LNCAP (cell line): ENCODE data around the gene MLLT1.

ENCODE experiments used
- CTCF ChIP-seq: fragments of 450-650 bp; IDR thresholded peaks from 2 replicates; pipeline ENCODE4 v1.5.1; 2017; ENCODE audit warnings: mild to moderate bottlenecking

The MLLT1 gene

DNA sequence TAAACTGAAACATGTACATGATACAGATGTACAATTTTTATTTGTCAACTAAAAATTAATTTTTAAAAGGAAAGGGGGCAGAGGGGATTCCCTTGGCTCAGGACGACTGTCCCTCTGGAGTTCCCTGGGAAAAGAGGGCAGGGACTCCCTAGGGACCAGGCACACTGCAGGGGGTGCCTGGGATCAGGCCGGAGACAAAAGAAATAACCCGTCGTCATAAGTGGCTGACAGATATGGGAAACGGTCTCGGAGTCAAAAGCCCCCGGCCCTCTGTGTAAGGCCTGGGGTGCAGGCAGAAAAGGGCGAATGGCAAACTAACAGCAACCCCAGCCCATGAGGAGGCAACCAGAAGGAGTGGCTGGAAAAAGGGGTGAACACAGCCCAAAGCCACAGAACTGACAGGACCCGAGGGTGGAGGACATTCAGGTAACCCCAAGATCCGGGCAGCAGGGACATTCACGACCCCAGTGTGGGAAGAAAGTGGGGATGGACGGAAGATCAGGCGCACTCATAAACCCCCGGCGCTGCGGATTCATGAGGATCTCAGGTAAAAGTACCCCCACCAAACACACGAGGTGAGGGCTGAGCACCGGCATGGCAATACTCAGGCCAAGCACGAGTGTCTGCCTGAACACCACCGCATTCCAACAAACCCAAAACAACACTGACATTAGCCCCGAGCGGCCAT lies 6.7 kb downstream of the MLLT1 start:
- TF ChIP-seq CTCF: no peak

GRCh38 chr19:6272411-6272791 lies 7.4 kb downstream of the MLLT1 start:
- no peak for TF ChIP-seq CTCF

DNA sequence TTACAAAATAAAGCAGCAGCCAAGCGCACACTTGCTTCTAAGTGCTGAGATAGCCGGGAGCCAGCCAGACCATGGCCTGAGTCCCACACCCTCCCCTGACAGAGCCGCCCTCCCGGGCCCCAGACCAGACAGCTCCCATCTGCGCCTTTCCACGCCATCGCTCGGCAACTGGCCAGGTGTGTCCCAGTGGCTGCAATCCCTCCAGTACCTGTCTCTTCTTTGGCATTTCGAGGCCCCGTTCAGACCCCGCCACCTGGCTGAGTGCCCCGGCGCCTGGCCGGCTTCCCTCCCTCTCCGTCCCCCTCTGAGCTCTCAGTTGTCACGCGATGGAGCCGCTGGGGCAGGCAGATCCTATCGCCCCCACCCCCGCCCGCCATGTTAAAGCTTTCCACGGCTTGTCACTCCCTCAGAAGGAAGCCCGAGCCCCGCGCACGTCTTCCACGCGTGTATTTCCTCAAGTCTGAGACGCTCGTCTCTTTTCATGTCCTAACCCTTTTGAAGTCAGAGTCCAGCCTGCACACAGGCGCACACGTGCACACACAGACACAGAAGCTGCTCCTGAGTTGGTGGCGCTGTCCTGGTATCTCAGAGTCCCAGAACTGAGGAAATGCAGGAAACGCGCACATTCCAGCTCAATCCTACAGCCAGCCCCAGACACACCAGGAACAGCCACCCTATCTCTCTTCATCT lies 7.9 kb downstream of the MLLT1 start:
- peak; percentile 31; the same call in 1 of the 2 replicates for TF ChIP-seq CTCF

GRCh38 chr19:6271251-6271650 lies 8.5 kb downstream of the MLLT1 start:
- TF ChIP-seq CTCF: peak; percentile 23; the same call in 1 of the 2 replicates

DNA sequence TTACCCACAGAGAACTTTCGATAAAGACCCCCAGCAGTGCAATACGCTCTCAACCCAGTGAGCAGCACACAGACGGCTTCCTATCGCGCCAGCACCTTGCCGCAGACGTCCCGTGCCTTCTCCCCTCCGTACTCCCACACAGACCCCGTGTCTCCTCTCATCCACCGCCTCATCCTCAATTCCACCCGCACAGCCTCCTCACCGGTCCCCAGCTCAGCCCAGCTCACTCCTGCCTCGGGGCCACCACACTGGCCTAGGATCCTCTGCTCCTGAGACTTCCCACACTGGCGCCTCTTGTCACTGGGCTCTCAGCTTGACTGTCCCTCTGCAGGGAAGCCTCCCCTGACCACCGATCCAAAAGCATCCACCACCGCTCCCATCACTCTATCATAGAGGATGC lies 9.0 kb downstream of the MLLT1 start:
- TF ChIP-seq CTCF: no peak

DNA sequence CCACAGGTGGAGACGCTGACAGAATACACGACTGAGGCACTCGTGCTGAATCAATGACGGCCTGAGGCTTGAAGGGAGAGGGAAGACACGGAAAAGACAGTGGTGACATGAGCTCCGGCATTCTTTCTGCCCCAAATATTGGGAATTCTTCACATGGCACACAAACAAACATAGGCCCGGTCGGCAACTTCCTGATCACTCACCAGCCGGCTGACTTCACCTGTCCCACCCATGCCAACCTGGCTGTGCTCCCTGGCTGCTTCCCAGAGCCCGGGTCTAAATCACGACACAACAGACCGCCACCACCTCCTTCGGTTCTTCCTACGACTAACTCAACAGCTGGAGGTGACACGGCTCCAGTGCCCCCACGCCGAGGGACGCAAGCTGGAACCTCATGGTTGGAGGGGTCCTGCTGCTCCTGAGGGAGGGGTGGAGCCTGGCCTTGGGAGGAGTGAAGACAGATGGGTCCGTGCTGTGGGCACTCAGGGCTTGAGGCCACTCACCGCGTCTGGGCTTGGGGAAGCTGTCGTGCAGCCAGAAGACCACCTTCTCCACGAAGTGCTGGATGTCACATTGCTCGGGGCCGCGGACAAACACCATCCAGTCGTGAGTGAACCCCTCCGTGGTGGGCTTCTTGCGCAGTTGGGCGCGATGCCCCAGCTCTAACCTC lies 9.6 kb downstream of the MLLT1 start:
- no peak for TF ChIP-seq CTCF

DNA sequence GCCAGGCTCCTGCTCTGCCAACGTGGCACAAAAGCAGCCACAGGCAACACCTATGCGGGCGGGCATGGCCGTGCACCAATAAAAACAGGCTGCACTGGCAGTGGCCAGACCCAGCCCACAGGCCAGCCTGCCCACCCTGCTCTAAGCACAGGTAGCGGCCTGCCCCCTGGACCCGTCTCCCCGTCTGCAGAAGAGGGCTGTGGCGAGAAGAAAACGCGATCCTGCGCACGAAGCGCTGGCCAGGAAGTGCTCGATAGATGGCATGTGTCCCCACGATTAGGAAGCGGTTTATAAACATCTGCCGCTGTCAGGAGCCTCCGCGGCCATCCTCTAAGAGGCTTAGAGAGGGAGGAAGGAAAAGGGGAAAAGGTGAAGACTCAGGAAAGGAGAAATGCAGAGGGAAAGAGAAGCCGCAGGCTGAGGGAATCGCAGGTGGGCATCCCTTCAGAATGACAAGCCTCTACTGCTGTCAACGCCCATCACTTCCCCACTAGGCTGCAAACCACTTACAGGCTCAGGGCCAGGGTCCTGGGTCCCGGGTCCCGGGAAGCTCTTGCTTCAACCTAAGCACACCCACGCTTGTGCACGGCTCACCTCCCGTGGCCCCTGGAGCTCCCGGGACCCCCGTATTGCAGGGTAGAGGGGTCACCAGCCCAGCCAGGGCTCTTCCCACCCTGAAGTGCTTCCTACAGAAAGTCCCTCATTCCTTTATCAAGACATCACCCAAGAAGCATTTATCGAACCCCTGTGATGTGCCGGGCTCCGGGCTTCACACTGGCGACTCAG lies 10.5 kb downstream of the MLLT1 start:
- no peak for TF ChIP-seq CTCF
